Hepatocyte (in vitro differentiated cells): ENCODE measurements around the gene RIBC2. TPM values are rescaled to one million over a fixed set of nuclear protein-coding genes. Genes with fewer than 3 reads are reported as not detected.

Experiments used
- DNase-seq: peaks from one replicate; pipeline ENCODE4 v3.0.0-alpha.2; 2016; ENCODE audit warnings: low spot score
- H2AFZ ChIP-seq: fragments of 200-600 bp; sonication (generic); 2 replicates; pipeline ENCODE4 v1.6.0; 2016; ENCODE audit warnings: antibody characterized with exemption, mild to moderate bottlenecking
- H3K27ac ChIP-seq: fragments of 200-600 bp; sonication (generic); 2 replicates; pipeline ENCODE4 v1.5.1; 2016; ENCODE audit warnings: mild to moderate bottlenecking
- H3K27me3 ChIP-seq: fragments of 200-600 bp; sonication (generic); 2 replicates; pipeline ENCODE4 v1.6.1; 2016
- H3K36me3 ChIP-seq: fragments of 200-600 bp; sonication (generic); replicated peaks from 2 replicates; pipeline ENCODE4 v1.5.1; 2016; ENCODE audit warnings: low read depth; ENCODE audit not compliant: insufficient read depth
- H3K4me1 ChIP-seq: fragments of 200-600 bp; sonication (generic); 2 replicates; pipeline ENCODE4 v1.5.1; 2016; ENCODE audit warnings: mild to moderate bottlenecking, moderate library complexity; ENCODE audit not compliant: insufficient read depth
- H3K4me2 ChIP-seq: fragments of 200-600 bp; sonication (generic); 2 replicates; pipeline ENCODE4 v1.6.0; 2016
- H3K4me3 ChIP-seq: fragments of 200-600 bp; sonication (generic); 2 replicates; pipeline ENCODE4 v1.5.1; 2016; ENCODE audit warnings: mild to moderate bottlenecking
- H3K79me2 ChIP-seq: fragments of 200-600 bp; sonication (generic); 2 replicates; pipeline ENCODE4 v1.6.0; 2017; ENCODE audit warnings: mild to moderate bottlenecking
- H3K9me2 ChIP-seq: fragments of 200-600 bp; sonication (generic); replicated peaks from 2 replicates; pipeline ENCODE4 v1.6.0; 2017; ENCODE audit warnings: mild to moderate bottlenecking; ENCODE audit not compliant: insufficient read depth
- H3K9me3 ChIP-seq: fragments of 200-600 bp; sonication (generic); 2 replicates; pipeline ENCODE4 v1.5.1; 2016; ENCODE audit warnings: low read depth, mild to moderate bottlenecking
- H4K20me1 ChIP-seq: fragments of 200-600 bp; sonication (generic); 2 replicates; pipeline ENCODE4 v1.6.0; 2016; ENCODE audit warnings: mild to moderate bottlenecking; ENCODE audit not compliant: insufficient read depth, poor library complexity, severe bottlenecking
- EZH2 ChIP-seq: fragments of 200-600 bp; sonication (generic); IDR thresholded peaks from 2 replicates; pipeline ENCODE4 v1.6.1; 2016; ENCODE audit warnings: antibody characterized with exemption, mild to moderate bottlenecking, borderline replicate concordance
- EZH2phosphoT487 ChIP-seq: fragments of 200-600 bp; sonication (generic); IDR thresholded peaks from one replicate; pipeline ENCODE4 v1.6.1; 2018; ENCODE audit warnings: antibody characterized with exemption, mild to moderate bottlenecking, low read depth, moderate library complexity; ENCODE audit not compliant: unreplicated experiment, severe bottlenecking
- WGBS: methylation state at CpG from one replicate; pipeline ENCODE4 v1.1.6; 2016; ENCODE audit warnings: low lambda C conversion rate; ENCODE audit errors: missing lambda C conversion rate; 5-methylcytosine and 5-hydroxymethylcytosine counted together
- polyA plus RNA-seq: library from polyadenylated mRNA; unstranded; fragments of >200 nt; fragmentation: Nextera tagmentation; extraction: Ambion mirVana; gene quantifications from 2 replicates; pipeline ENCODE4 v1.2.1, GENCODE V29; 2016
- total RNA-seq: library from RNA; depleted of rRNA; stranded (reverse); fragments of >200 nt; gene quantifications from 2 replicates; pipeline ENCODE4 v1.2.3, GENCODE V29; 2014

RIBC2 gene
- total and polyA plus RNA-seq, 2 experiments from 2014 or later, result 0.50 to 0.56 TPM

- no peaks in the 10 kb centered on the region for H3K27me3 ChIP-seq
- no peak for DNase-seq
- H3K9me3 ChIP-seq, result no peaks in the 10 kb centered on the region
- H3K79me2 ChIP-seq, result no peaks in the 10 kb centered on the region
- H3K9me2 ChIP-seq, result no peaks in the 10 kb centered on the region
- H3K27ac ChIP-seq, result no peak overlapping the region
- TF ChIP-seq EZH2 (no peak), EZH2phosphoT487 (no peak)
- H3K4me1 ChIP-seq, result peaks cover 20% of the 10 kb centered on the region
- WGBS, result 79% methylated on average over 5 of the region's 5 CpGs
- H3K4me3 ChIP-seq, result no peak overlapping the region
- no peak overlapping the region for H3K4me2 ChIP-seq
- H3K36me3 ChIP-seq, result no peaks in the 10 kb centered on the region
- H2AFZ ChIP-seq, result no peak overlapping the region
- H4K20me1 ChIP-seq, result no peaks in the 10 kb centered on the region
Observed at GRCh38 chr22:45481661-45482060, 68.2 kb downstream of the RIBC2 start.

Other genes starting within 250 kb of the RIBC2 start
- 39.1 and 43.8 TPM in 2 replicates for gene NUP50, start 249.8 kb upstream of the RIBC2 start, total RNA-seq
- gene NUP50, start 249.8 kb upstream of the RIBC2 start, polyA plus RNA-seq, result 15.3 and 16.0 TPM in 2 replicates
- 30.9 and 62.9 TPM in 2 replicates for gene KIAA0930, start 172.8 kb upstream of the RIBC2 start, total RNA-seq
- gene KIAA0930, start 172.8 kb upstream of the RIBC2 start, polyA plus RNA-seq, result 42.0 and 43.6 TPM in 2 replicates
- 14.4 and 14.9 TPM in 2 replicates for gene UPK3A, start 128.7 kb upstream of the RIBC2 start, total RNA-seq
- gene UPK3A, start 128.7 kb upstream of the RIBC2 start, polyA plus RNA-seq, result 41.8 and 71.5 TPM in 2 replicates
- 65.7 and 94.2 TPM in 2 replicates for gene FAM118A, start 103.8 kb upstream of the RIBC2 start, total RNA-seq
- gene FAM118A, start 103.8 kb upstream of the RIBC2 start, polyA plus RNA-seq, result 193 and 289 TPM in 2 replicates
- not detected in 2 replicates for gene SMC1B, start 94 bp upstream of the RIBC2 start, total RNA-seq
- gene SMC1B, start 94 bp upstream of the RIBC2 start, polyA plus RNA-seq, result 0.10 TPM in 1 of 2 replicates, not detected in the other
- 185 and 201 TPM in 2 replicates for gene FBLN1, start 89.2 kb downstream of the RIBC2 start, total RNA-seq
- gene FBLN1, start 89.2 kb downstream of the RIBC2 start, polyA plus RNA-seq, result 669 and 709 TPM in 2 replicates